ENCODE data around the gene NRG2.

NRG2 gene

DNA sequence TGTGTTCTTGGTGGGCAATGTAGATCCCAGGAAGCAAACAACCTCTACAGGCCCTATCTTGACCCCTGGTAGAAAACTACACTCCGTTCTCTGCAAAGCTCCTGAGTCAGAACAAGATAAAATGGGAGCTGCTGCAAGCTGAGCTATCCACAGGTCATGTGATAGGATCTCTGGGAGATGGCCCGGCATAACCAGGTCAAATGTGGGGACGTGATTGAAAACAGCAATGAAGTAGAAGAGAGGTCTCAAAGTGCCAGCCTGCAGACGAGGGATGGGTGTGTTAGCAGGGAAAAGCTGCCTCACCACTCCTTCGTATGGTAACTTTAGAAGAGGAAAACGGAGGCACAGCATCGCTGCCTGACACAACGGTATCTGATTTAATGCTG lies 25.0 kb downstream of the NRG2 start:
- Histone ChIP-seq H3K4me2 (no peak overlapping the region), H3K4me1 (no peaks in the 10 kb centered on the region), H3K27me3 (no peaks in the 10 kb centered on the region), H3K4me3 (no peak overlapping the region), H3K9me3 (replicated peaks in 1 of 11) (no peaks in the 10 kb centered on the region), H3K36me3 (no peaks in the 10 kb centered on the region), H4K20me1 (no peaks in the 10 kb centered on the region), H3K9ac (no peak overlapping the region), H3K27ac (no peak overlapping the region)
- no peak for TF ChIP-seq Cebpa-rat (IDR thresholded peaks at IDR 0.05)

DNA sequence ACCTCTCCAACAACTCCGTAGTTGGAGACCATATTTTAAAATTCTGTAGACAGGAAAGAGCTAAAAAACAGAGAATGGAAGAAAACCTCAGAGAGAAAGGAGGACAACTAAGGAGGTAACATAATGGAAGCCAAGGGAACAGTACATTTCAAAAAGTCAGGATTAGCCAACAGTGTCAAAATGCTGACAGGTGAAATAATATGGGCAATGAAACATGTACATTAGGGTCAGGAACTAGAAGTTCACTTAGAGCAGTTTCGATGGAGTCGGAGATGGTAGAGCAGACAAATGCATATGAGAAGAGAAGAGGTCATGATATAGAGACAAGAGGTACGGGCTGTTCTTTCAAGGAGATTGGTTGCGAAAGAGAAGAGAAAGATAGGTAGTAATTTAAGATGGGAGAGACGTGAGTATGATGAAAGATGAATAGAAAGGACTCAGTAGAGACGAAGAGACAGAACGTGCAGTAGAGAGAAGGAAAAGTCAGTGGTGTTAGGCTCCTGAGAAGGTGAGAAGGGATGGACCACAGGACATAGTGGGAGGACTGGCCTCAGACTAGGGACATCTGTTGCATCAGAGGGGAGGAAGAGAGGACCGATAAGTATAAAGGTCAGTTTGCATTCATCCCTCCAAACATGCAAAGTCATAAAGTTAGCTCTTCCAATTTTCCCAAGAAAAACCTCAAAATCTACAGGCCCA lies 25.6 kb downstream of the NRG2 start:
- Histone ChIP-seq H3K27me3 (no peaks in the 10 kb centered on the region), H3K4me2 (no peak overlapping the region), H3K9ac (no peak overlapping the region), H3K9me3 (replicated peaks in 1 of 11) (no peaks in the 10 kb centered on the region), H3K36me3 (no peaks in the 10 kb centered on the region), H4K20me1 (no peaks in the 10 kb centered on the region), H3K27ac (no peak overlapping the region), H3K4me3 (no peak overlapping the region), H3K4me1 (no peaks in the 10 kb centered on the region)
- 0 out of 22 replicates have a peak, but pooled peaks of 1 of the 11 experiments have one; percentile 18 for TF ChIP-seq Cebpa-rat (IDR thresholded peaks at IDR 0.05)

- no peak overlapping the region for H3K4me2 ChIP-seq
- H3K9me3 ChIP-seq (replicated peaks in 1 of 11) = no peaks in the 10 kb centered on the region
- no peaks in the 10 kb centered on the region for H3K27me3 ChIP-seq
- H3K4me3 ChIP-seq = no peak overlapping the region
- H3K4me1 ChIP-seq = no peaks in the 10 kb centered on the region
- H3K36me3 ChIP-seq = no peaks in the 10 kb centered on the region
- no peaks in the 10 kb centered on the region for H4K20me1 ChIP-seq
- no peak overlapping the region for H3K27ac ChIP-seq
- no peak for TF ChIP-seq Cebpa-rat (IDR thresholded peaks at IDR 0.05)
- no peak overlapping the region for H3K9ac ChIP-seq
These were observed 27.4 kb downstream of the NRG2 start for GRCh38 chr5:140015706-140016105.

GRCh38 chr5:140014751-140015150 lies 28.3 kb downstream of the NRG2 start:
- TF ChIP-seq Cebpa-rat (IDR thresholded peaks at IDR 0.05) = no peak
- H3K27ac ChIP-seq = no peak overlapping the region
- H4K20me1 ChIP-seq = no peaks in the 10 kb centered on the region
- no peak overlapping the region for H3K4me3 ChIP-seq
- H3K36me3 ChIP-seq = no peaks in the 10 kb centered on the region
- no peaks in the 10 kb centered on the region for H3K4me1 ChIP-seq
- no peak overlapping the region for H3K9ac ChIP-seq
- H3K27me3 ChIP-seq = no peaks in the 10 kb centered on the region
- no peak overlapping the region for H3K4me2 ChIP-seq
- no peaks in the 10 kb centered on the region for H3K9me3 ChIP-seq (replicated peaks in 1 of 11)

GRCh38 chr5:140013536-140013935 lies 29.6 kb downstream of the NRG2 start:
- H4K20me1 ChIP-seq = no peaks in the 10 kb centered on the region
- no peaks in the 10 kb centered on the region for H3K27me3 ChIP-seq
- H3K4me3 ChIP-seq = no peak overlapping the region
- no peak overlapping the region for H3K4me2 ChIP-seq
- H3K4me1 ChIP-seq = no peaks in the 10 kb centered on the region
- TF ChIP-seq Cebpa-rat (IDR thresholded peaks at IDR 0.05) = no peak
- H3K36me3 ChIP-seq = no peaks in the 10 kb centered on the region
- no peak overlapping the region for H3K9ac ChIP-seq
- no peak overlapping the region for H3K27ac ChIP-seq
- H3K9me3 ChIP-seq (replicated peaks in 1 of 11) = no peaks in the 10 kb centered on the region

GRCh38 chr5:140012443-140012842 lies 30.7 kb downstream of the NRG2 start:
- TF ChIP-seq Cebpa-rat (IDR thresholded peaks at IDR 0.05) = no peak
- Histone ChIP-seq H3K27me3 (no peaks in the 10 kb centered on the region), H4K20me1 (no peaks in the 10 kb centered on the region)

DNA sequence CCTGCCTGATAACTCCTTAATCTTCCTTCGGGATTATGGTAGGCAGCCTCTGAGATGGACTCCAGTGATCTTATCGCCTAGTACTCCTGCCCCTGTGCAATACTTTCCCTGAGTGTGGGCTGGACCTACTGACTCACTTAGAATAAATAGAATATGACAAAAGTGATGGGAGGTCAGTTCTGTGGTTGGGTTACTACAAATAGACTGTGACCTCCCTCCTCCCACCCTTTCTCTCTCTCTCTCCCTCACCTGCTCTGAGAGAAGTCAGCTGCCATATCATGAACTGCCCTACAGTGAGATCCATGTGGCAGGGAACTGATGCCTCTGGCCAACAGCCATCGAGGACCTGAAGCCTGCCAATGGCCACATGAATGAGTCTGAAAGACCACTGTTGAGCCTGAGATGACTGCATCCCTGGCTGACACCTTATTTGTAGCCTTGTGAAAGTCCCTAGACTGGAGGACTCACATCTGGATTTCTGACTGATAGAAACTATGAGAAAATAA lies 31.7 kb downstream of the NRG2 start:
- no peaks in the 10 kb centered on the region for H3K36me3 ChIP-seq
- H3K4me1 ChIP-seq = no peaks in the 10 kb centered on the region
- no peak for TF ChIP-seq Cebpa-rat (IDR thresholded peaks at IDR 0.05)
- H3K9ac ChIP-seq = no peak overlapping the region
- H3K9me3 ChIP-seq (replicated peaks in 1 of 11) = no peaks in the 10 kb centered on the region
- no peaks in the 10 kb centered on the region for H4K20me1 ChIP-seq
- no peak overlapping the region for H3K4me2 ChIP-seq
- no peak overlapping the region for H3K27ac ChIP-seq
- H3K27me3 ChIP-seq = no peaks in the 10 kb centered on the region
- no peak overlapping the region for H3K4me3 ChIP-seq

More at GRCh38 chr5:140012443-140012842, 30.7 kb downstream of the NRG2 start:
- Histone ChIP-seq H3K4me3 (no peak overlapping the region), H3K36me3 (no peaks in the 10 kb centered on the region), H3K4me1 (no peaks in the 10 kb centered on the region), H3K27ac (no peak overlapping the region), H3K9ac (no peak overlapping the region), H3K9me3 (replicated peaks in 1 of 11) (no peaks in the 10 kb centered on the region), H3K4me2 (no peak overlapping the region)

DNA sequence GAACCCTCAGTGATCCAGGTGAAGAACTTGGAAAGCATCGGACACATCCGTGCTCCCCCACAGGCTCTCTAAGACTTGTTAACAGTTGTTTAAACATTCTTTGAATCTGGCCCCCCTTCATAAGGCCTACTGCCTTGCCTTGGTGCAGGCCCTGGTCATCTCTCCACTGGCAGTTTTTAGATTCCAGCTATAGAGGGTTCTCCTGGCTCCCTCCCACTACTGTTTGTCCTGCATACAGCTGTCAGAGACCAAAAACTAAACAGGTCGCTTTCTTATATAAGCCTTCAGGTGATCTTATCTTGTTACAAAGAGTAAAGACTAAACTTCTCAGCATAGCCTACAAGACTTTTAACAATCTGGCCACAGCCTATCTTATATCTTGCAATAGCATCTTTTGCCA lies 32.3 kb downstream of the NRG2 start:
- Histone ChIP-seq H3K9me3 (replicated peaks in 1 of 11) (no peaks in the 10 kb centered on the region), H3K36me3 (no peaks in the 10 kb centered on the region), H3K9ac (no peak overlapping the region), H3K4me1 (no peaks in the 10 kb centered on the region), H3K27ac (no peak overlapping the region), H4K20me1 (no peaks in the 10 kb centered on the region), H3K27me3 (no peaks in the 10 kb centered on the region), H3K4me3 (no peak overlapping the region), H3K4me2 (no peak overlapping the region)
- no peak for TF ChIP-seq Cebpa-rat (IDR thresholded peaks at IDR 0.05)

- TF ChIP-seq Cebpa-rat (IDR thresholded peaks at IDR 0.05) = no peak
- no peaks in the 10 kb centered on the region for H3K36me3 ChIP-seq
- H3K27me3 ChIP-seq = no peaks in the 10 kb centered on the region
These were observed 35.8 kb downstream of the NRG2 start for GRCh38 chr5:140007311-140007710.

GRCh38 chr5:140005145-140005591 lies 37.9 kb downstream of the NRG2 start:
- no peak overlapping the region for H3K27ac ChIP-seq
- no peaks in the 10 kb centered on the region for H3K36me3 ChIP-seq
- no peaks in the 10 kb centered on the region for H4K20me1 ChIP-seq
- H3K9me3 ChIP-seq (replicated peaks in 1 of 11) = no peaks in the 10 kb centered on the region
- no peaks in the 10 kb centered on the region for H3K27me3 ChIP-seq
- H3K4me2 ChIP-seq = no peak overlapping the region
- no peak for TF ChIP-seq Cebpa-rat (IDR thresholded peaks at IDR 0.05)
- no peak overlapping the region for H3K4me3 ChIP-seq
- peaks cover 0 to under 1% (median 0%) of the 10 kb centered on the region in 10 experiments; a peak in 2 of 20 replicates for H3K4me1 ChIP-seq
- H3K9ac ChIP-seq = no peak overlapping the region

More at GRCh38 chr5:140007311-140007710, 35.8 kb downstream of the NRG2 start:
- Histone ChIP-seq H3K4me2 (no peak overlapping the region), H3K4me3 (no peak overlapping the region), H3K9me3 (replicated peaks in 1 of 11) (no peaks in the 10 kb centered on the region), H3K27ac (no peak overlapping the region), H3K9ac (no peak overlapping the region), H4K20me1 (no peaks in the 10 kb centered on the region), H3K4me1 (no peaks in the 10 kb centered on the region)
